HL-60 (cell line): Measurements from ENCODE around the gene ATP11A.

Experiments
- DNase-seq, 2 experiments: peaks; one replicate each; pipeline ENCODE4 v3.0.0-alpha.2; 2010 to 2020; ENCODE audit warnings: low read depth in 1 of 2, low spot score in 1 of 2
- H3K27ac ChIP-seq: fragments of 250-450 bp; sonication (Bioruptor Pico); replicated peaks from 2 replicates; pipeline ENCODE4 v1.5.1; 2020; ENCODE audit warnings: mild to moderate bottlenecking, moderate library complexity
- H3K27me3 ChIP-seq: fragments of 250-450 bp; sonication (Bioruptor Pico); 2 replicates; pipeline ENCODE4 v1.5.1; 2021; ENCODE audit warnings: mild to moderate bottlenecking, moderate library complexity; ENCODE audit not compliant: insufficient read depth, poor library complexity, severe bottlenecking
- H3K4me3 ChIP-seq: replicated peaks from 2 replicates; pipeline ENCODE4 v1.5.1; 2011; ENCODE audit warnings: mild to moderate bottlenecking, control low read depth, low read length; ENCODE audit not compliant: insufficient read depth
- CTCF ChIP-seq: IDR thresholded peaks from one replicate; pipeline ENCODE4 v1.5.1; 2011; ENCODE audit warnings: low read length, control low read depth, inconsistent platforms; ENCODE audit not compliant: insufficient read depth
- GABPA ChIP-seq: IDR thresholded peaks from 2 replicates; pipeline ENCODE4 v1.6.1; 2012; ENCODE audit warnings: low read depth
- POLR2AphosphoS5 ChIP-seq: IDR thresholded peaks from 2 replicates; pipeline ENCODE4 v1.6.1; 2012; ENCODE audit warnings: low read depth
- SPI1 ChIP-seq: IDR thresholded peaks from 2 replicates; pipeline ENCODE4 v1.6.1; 2012; ENCODE audit warnings: low read depth, mild to moderate bottlenecking, borderline replicate concordance
- TF ChIP-seq, protein P1 (sequence below): IDR thresholded peaks from 2 replicates; pipeline ENCODE4 v1.6.1; 2012; ENCODE audit warnings: low read depth; ENCODE audit not compliant: insufficient replicate concordance

The ATP11A gene

DNA sequence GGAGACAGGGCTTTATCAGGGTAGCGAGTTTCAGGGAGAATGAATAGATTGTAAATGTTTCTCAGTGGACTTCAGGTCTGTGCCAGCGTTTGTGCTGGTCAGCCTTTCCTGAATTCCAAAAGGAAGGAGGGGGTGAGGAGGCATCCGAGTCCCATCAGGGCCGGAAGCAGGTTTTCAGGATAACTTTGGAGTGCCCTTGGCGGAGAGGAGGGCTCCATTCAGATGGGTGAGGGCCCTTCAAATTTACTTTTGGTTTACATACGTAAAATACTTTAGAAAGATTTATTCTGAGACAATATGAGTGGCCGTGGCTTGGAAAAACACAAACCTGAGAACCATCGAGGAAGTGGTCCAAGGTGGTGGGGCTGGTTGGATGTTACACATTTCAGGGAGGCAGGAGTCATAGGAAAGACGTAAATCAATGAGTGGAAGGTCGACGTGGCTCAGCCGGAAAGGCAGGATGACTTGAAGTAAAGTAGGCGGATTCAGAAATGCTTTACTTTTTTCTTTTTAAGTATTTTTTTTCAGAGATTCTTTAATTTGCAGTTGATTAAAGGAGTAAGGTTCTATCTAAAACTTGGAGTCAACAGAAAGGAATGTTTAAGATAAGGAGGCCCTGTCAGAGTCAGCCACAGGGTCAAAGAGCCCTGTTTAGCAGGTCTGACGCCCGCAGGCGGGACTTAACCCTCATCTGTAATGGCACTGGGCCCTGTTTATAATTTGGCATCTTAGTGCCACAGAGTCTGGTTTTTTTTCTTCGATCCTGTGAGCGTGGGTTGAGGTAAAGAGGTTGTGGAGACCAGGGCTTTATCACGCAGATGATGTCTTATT is 32.8 kb downstream of the ATP11A start:
- H3K4me3 ChIP-seq: no peak overlapping the region
- no peak for DNase-seq
- TF ChIP-seq, protein P1, sequence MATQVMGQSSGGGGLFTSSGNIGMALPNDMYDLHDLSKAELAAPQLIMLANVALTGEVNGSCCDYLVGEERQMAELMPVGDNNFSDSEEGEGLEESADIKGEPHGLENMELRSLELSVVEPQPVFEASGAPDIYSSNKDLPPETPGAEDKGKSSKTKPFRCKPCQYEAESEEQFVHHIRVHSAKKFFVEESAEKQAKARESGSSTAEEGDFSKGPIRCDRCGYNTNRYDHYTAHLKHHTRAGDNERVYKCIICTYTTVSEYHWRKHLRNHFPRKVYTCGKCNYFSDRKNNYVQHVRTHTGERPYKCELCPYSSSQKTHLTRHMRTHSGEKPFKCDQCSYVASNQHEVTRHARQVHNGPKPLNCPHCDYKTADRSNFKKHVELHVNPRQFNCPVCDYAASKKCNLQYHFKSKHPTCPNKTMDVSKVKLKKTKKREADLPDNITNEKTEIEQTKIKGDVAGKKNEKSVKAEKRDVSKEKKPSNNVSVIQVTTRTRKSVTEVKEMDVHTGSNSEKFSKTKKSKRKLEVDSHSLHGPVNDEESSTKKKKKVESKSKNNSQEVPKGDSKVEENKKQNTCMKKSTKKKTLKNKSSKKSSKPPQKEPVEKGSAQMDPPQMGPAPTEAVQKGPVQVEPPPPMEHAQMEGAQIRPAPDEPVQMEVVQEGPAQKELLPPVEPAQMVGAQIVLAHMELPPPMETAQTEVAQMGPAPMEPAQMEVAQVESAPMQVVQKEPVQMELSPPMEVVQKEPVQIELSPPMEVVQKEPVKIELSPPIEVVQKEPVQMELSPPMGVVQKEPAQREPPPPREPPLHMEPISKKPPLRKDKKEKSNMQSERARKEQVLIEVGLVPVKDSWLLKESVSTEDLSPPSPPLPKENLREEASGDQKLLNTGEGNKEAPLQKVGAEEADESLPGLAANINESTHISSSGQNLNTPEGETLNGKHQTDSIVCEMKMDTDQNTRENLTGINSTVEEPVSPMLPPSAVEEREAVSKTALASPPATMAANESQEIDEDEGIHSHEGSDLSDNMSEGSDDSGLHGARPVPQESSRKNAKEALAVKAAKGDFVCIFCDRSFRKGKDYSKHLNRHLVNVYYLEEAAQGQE: no peak
- TF ChIP-seq POLR2AphosphoS5: no peak
- TF ChIP-seq SPI1: no peak
- TF ChIP-seq GABPA: no peak
- no peak for TF ChIP-seq CTCF
- H3K27ac ChIP-seq: no peak overlapping the region
- no peaks in the 10 kb centered on the region for H3K27me3 ChIP-seq

DNA sequence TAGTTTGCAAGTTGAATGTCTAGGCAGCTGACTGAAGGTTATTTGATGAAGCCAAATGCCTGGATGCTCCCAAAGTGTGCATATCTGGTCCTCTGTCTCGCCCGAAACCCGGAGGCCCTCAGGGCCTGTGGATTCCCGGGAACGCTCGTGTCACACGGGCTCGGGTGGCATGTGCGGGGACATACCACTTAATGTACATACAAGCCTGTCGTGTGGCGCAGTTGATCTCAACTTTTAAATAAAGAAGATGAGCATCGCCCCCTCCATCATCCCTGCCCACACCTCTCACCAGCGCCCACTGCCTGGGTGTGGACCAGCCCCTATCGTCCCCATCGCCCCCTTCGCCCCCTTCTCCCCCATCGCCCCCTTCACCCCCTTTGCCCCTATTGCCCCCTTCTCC is 33.9 kb downstream of the ATP11A start:
- Histone ChIP-seq H3K4me3 (no peak overlapping the region), H3K27ac (no peak overlapping the region), H3K27me3 (no peaks in the 10 kb centered on the region)
- no peak for DNase-seq
- TF ChIP-seq SPI1: no peak
- TF ChIP-seq, protein P1: no peak
- TF ChIP-seq POLR2AphosphoS5: no peak
- no peak for TF ChIP-seq GABPA
- no peak for TF ChIP-seq CTCF

DNA sequence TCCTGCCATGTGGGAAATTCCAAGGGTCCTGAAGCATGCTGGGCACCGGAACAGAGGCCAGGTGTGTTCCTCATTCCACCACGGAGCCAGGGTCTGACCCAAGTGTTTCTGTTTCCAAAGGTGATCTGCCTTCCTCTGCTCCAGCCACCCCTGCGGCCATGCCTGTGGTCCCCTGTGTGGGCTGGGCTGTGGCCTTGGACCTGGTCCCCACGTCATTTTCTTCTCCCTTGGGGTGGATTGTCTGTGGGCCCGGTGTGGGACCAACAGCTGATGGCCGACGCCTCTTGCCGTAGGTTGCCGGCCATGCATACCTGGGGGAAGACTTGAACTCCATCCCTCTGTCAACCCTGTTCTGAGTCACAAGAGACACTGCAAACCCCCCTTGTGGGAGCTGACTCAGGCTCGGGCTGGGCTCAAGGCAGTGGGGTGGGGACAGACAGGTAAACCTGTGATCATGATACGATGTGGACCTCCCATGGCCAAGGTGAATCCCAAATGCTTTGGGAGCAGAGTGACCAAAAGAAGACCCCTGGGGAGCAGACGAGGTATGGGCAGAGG is 35.0 kb downstream of the ATP11A start:
- DNase-seq: no peak
- no peaks in the 10 kb centered on the region for H3K27me3 ChIP-seq
- no peak overlapping the region for H3K4me3 ChIP-seq
- TF ChIP-seq, protein P1: no peak
- TF ChIP-seq POLR2AphosphoS5 (no peak), CTCF (no peak)
- no peak overlapping the region for H3K27ac ChIP-seq
